Endothelial cell of umbilical vein (primary cell): ENCODE results near the gene AHSA1.

ENCODE experiments used
- MAX ChIP-seq: IDR thresholded peaks from 2 replicates; pipeline ENCODE4 v1.6.1; 2011; ENCODE audit not compliant: insufficient read depth, insufficient read length
- POLR2A ChIP-seq: IDR thresholded peaks from 2 replicates; pipeline ENCODE4 v1.6.1; 2012; ENCODE audit warnings: low read depth, mild to moderate bottlenecking, control low read depth, low read length
- POLR2AphosphoS5 ChIP-seq: IDR thresholded peaks from 2 replicates; pipeline ENCODE4 v1.6.1; 2012; ENCODE audit warnings: low read depth, mild to moderate bottlenecking, control low read depth, low read length, moderate library complexity; ENCODE audit not compliant: insufficient read depth
- TF ChIP-seq, protein P1 (sequence below), 2 donors: IDR thresholded peaks; 1 replicate in 1 of 2; 2 replicates in 1 of 2; pipeline ENCODE4 v1.5.1; 2011; ENCODE audit warnings: low read length in 2 of 2, mild to moderate bottlenecking in 2 of 2, moderate library complexity in 2 of 2, control low read depth in 1 of 2, inconsistent platforms in 1 of 2, low read depth in 1 of 2; ENCODE audit not compliant: insufficient read depth in 1 of 2; ENCODE audit errors: extremely low read depth in 1 of 2

GRCh38 chr14:77458249-77458950 lies 507 bp downstream of the AHSA1 start:
- TF ChIP-seq MAX (no peak), POLR2A (no peak), POLR2AphosphoS5 (no peak)
- TF ChIP-seq, protein P1, sequence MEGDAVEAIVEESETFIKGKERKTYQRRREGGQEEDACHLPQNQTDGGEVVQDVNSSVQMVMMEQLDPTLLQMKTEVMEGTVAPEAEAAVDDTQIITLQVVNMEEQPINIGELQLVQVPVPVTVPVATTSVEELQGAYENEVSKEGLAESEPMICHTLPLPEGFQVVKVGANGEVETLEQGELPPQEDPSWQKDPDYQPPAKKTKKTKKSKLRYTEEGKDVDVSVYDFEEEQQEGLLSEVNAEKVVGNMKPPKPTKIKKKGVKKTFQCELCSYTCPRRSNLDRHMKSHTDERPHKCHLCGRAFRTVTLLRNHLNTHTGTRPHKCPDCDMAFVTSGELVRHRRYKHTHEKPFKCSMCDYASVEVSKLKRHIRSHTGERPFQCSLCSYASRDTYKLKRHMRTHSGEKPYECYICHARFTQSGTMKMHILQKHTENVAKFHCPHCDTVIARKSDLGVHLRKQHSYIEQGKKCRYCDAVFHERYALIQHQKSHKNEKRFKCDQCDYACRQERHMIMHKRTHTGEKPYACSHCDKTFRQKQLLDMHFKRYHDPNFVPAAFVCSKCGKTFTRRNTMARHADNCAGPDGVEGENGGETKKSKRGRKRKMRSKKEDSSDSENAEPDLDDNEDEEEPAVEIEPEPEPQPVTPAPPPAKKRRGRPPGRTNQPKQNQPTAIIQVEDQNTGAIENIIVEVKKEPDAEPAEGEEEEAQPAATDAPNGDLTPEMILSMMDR (IDR thresholded peaks at IDR 0.05; ENCODE audit: extremely low read depth in 1 of 2, insufficient read depth in 1 of 2, low read depth in 1 of 2, low read length in 2 of 2) = no peak
